HG02610 (cell line): ENCODE results near the gene FAXDC2.

Source experiments
- ATAC-seq: cut with Tn5 transposase; IDR thresholded peaks from one replicate; pipeline ENCODE4 v1.9.1; 2021; ENCODE audit warnings: mild to moderate bottlenecking, moderate library complexity; ENCODE audit not compliant: unreplicated experiment

The FAXDC2 gene

DNA sequence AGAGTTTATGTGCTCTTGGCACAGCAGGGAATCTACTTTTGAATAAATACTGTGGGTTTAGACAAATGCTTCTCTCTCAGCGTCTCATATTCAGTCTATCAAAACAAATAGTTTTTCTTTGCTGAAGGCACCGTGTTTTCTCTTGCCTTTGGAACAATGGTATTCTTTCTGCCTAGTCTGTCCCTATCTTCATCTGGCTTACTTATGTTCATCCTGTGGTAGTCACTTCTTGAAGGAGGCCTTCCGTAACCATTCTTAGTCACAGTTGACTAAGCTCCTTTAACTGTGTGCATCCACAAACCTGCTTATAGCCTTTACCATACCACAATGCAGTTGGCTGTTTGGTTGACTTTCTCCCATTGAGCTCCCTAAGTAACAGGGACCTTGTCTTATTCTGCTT, 49.3 kb downstream of the FAXDC2 start:
- ATAC-seq = peak; percentile 67

DNA sequence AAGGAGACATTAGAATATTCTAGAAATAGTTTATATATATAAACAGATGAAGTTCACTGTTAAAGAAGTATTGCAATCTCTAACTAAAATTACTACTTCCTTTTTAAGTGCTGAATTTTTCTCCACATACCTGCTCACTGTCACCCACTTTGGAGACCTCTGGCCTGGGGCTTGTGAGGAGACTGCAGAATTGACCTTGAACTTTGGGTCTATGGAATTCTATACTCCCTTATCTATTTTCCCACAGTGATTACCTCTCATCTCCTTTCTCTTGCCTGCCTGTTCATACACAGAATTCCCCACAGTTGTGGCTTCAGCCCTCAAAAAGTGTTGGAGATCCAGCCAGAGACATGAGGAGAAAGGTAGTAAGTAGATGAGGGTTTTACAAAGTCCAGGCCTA, 49.8 kb downstream of the FAXDC2 start:
- ATAC-seq = no peak

DNA sequence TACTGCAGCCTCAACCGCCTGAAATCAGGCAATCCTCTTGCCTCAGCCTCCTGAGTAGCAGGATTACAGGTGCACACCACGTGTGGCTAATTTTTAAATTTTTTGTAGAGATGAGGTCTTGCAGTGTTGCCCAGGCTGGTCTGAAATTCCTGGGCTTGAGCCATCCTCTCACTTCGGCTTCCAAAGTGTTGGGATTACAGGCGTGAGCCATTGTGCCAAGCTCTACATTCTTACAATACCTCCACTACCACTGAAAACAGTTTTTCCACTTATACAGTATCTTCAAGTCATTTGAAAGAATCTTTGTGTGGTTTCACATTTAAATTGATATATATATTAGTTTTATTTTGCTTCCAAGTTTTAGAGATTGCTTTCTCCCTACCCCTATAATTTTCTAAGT, 52.6 kb downstream of the FAXDC2 start:
- ATAC-seq = no peak

DNA sequence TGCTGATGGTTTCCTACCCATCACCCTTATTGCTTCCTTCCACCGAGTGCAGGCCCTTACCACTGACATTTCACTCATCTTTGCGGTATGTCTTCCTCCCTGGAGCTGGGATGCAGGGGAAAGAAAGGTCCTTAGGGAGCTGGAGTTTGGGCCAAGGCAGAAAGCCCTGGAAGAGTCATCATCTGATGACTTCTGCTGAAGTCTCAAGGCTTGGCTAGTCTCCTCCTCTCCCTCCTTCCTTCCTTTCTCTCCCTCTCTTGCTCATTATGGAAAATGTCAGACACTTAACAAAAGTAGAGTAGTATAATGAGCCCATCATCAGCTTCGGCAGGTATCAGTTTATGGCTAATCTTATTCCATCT, 55.2 kb downstream of the FAXDC2 start:
- ATAC-seq = no peak

DNA sequence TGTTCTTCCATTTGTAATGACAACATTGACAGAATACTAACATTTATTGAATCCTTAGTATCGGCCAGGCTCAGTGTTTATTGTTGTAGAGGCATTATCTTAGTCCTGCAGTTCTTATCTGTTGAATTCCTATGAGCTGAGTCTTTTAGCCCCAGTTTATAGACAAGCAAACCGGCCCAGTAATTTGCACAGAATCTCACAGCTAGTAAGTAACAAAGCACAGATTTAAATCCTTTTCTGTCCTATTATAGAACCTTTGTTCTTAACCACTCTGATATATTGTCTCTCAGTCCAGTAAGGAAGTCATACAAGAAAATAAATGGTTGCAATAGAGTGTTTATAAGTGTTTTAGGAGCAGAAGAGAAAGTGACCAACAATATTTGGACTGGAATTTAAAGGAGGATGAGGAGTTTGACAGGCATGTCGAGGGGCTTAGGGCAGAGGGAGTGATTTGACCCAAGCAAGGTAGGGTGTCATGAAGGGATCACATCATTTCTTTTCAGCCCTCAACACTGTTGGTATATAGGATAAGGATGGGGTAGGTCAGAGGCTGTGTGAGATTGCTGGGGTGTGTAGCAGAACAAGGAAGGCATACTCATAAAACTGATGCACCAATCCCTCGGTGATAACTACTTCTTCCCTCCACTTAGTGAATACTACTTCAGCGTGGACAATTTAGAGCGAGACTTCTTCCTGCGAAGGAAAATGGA, 55.7 kb downstream of the FAXDC2 start:
- ATAC-seq = no peak

DNA sequence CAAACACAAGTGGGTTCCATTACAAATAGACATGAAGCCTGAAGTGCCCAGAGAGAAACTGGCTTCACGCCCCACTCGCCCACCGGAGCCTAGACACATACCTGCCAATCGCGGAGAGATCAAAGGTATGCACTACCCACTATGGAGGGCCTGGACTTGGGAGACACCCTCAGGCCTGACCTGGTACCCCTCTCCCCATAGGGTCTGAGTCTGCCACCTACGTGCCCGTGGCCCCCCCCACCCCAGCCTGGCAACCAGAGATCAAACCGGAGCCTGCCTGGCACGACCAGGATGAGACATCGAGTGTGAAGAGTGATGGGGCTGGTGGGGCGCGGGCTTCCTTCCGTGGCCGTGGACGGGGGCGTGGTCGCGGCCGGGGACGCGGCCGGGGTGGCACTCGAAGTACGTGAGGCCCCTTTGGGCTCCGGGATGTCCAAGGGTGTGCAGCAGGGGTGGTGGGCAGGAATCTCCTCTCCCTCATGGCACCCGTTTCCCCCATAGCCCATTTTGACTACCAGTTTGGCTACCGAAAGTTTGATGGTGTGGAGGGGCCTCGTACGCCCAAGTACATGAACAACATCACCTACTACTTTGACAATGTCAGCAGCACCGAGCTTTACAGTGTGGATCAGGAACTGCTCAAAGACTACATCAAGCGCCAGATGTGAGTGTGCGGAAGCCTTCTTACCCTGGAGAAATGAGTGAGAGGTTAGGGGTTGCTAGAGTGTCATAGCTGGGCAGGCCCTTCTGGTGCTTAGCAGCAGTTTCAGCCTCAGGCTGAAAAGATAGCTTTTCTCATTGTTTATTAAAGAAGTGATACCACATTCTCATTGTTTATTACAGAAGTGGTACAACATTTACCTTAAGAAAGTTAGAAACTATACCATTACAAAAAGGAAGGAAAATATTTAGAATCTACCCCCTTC, 56.5 kb downstream of the FAXDC2 start:
- ATAC-seq = no peak

DNA sequence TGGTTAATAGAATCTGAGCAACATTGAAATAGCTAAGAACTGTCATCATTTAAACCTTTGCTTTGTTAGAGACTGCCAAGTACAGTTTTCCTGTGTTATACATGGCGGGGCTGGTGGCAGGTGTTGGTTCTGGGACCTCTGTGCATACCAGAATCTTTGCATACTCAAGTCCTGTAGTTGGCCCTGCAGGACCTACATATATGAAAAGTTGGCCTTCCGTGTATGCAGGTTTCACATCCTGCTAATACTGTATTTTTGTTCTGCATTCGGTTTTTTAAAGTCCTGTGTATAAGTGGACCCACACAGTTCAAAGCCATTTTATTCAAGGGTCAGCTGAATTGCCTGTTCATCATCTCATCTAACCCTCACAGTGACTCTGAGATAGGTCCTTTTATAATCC, 58.9 kb downstream of the FAXDC2 start:
- peak; percentile 65 for ATAC-seq

DNA sequence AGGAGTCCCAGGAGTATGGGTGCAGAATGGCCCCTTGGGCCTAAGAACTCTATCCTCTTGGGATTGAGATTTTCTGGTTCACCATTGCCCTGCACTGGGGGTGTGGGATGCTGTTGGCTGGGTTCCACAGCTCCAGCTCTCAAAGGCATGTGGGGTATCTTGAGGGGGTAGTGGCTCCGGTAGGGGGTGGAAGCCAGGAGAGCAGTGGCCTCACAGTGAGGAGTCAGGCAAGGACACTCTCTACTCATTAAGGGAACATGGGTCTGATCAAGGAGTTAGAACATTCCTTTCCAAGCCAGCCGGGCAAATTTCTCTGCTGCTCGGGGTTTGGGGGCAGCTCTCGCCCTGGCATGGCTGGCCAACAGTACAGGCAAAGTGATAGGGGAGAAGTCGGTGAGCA, 62.2 kb downstream of the FAXDC2 start:
- no peak for ATAC-seq

DNA sequence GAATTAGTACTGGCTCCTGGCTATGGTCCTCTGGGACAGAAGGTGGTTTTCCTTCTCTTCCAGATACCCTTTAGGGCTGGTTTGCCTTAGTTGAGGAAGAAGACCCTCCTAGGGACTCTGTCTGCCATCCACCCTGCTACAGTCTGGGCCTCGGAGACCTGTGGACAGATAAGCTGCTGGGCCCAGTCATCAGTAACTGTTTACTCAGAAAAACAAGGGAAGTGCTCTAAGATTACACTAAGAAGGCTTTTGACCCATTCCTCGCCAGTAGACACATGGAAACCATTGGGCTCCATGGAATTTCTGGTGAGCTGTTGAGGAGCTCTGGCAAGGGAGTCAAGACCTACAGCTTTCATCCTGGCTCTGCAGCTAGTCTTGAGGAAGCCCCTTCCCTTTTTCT, 64.0 kb downstream of the FAXDC2 start:
- no peak for ATAC-seq

DNA sequence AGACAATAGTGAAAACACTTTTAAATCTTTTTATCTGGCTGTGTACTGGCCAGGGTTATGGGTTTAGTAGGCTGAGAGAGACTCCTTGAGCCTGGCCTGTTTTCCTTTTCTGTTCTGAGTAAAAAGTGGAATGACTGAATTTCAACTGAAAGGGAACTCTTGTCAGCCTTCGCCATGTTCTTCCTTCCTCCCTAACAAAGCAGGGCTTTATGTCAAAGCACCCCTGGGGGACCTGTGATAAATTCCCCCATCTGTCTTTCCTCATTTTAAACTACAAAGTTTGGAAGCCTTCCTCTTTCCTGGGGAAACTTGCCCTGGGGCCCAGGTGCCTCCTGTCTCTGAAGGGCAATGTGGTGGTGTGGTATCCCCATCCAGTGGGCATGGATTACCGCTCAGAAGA, 65.5 kb downstream of the FAXDC2 start:
- no peak for ATAC-seq

DNA sequence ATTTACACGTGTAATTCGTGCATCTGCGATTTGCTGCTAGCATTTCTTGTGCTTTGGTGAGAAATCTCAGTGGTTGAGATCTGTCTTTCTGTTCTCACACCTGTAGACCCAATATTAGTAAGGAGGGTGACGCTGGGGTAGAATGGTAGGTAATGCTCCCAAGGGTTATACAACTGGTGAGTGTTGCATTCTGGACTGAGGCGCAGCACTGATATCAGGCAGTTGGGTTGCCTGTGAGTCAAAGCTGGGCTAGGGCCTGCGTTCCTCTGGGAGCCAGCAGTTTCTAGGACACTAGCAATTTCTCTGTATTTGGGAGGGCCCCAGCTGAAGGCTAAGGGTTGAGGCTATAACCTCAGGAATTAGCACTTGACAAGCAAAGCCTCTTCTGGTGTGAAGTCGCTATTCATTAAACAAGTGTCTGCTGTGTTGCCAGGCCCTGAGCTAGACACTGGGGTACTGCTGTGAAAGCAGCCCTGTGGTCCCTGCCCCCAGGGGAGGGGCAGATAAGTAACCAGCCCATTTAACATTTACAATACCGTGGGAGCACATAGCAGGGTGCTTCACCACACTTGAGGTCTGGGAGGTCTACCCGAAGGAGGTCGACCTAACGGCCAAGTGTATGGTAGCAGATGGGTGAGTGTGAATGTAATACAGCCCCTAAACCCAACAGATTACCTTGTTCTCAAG, 66.5 kb downstream of the FAXDC2 start:
- ATAC-seq = peak; percentile 79

DNA sequence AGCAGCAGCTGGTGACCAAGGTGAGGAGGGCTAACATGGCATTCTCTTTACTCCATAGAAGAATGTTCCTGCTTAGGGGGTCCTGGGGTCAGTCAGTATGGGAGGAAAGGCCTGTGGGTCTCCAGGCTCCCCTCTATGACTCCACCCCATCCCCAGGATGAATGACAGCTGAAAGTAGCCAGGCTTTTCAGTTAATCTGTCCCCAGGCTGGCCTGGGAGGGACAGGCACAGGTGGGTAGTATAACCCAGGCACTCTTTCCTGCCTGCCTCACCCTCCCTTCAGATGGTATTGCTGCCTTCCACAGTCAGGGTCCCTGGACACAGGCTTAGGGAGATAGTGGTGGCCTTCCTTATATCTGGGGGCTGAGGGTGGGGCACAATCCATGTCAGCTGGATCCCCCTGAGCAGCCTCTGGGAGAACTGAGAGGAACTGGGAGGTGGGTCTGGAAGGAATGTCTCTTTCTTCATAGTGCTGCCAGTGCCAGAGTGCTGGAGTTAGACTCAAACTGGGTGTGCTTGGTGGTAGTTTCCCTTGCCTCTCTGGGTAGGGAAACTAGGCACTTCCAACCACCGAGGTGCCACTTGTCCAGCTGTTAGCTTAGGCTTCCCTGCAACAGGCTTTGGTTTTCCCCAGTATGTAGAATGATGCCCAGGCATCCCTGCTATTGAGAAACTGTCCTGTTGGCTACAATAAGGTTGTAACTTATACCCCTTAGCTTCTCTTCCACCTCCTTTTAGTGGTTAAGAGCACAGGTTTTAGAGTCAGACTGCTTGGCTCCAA, 67.4 kb downstream of the FAXDC2 start:
- peak; percentile 1 for ATAC-seq

DNA sequence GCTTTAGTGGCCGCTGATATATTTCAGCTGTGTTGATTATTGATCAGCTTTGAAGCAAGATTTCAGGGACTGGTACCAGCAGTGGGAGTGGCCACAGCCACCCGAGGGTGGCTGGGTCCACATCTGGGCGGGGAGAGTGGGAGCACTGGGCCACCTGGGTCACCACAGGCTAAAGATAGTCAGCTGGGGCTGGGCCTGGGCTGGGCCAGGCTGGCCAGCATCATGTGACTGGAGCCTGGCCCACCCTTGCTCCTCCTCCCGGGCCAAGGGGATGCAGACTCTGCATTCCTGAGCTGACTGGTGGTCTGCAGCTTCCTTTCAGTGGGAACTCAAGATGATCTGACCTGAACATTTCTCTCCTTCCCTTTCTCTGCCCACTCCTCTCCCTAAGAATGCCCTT, 68.1 kb downstream of the FAXDC2 start:
- no peak for ATAC-seq

DNA sequence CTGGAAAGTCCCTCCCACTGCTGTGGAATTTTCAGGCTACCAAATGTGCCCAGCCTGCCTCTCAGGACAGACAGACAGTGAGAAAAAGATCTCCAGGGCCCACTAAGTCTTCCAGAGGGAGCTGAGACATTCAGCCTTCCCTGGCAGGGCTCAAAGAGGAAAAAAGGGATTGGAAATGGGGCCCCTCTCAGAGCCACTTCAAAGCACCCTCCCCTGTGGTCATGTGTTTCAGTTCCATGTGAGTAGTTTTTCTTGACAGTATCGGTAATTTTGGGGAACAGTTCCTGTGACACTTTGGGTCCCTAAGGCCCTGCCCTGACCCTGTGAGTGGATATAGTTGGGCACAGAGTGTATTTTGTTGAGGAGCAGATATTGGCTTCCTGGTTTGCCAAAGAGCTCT, 70.3 kb downstream of the FAXDC2 start:
- no peak for ATAC-seq

DNA sequence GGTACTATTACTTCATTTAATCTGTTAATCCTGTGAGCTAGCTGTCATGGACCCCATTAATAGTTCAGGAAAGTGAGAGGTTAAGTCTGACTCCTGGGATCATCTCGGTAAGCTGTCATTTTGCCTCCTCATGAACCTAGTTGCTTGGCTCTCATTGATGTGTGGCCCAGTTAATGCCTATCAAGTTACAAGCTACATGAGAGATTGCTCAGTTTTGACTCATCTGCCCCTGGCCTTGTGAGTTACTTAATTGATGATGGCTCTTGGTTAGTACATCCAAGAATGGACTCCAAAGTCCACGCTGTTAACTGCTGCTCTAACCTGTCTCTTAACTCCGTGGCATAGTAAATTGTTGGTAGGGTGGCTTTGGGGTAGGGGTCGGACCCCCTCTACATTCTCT, 71.3 kb downstream of the FAXDC2 start:
- ATAC-seq = no peak

DNA sequence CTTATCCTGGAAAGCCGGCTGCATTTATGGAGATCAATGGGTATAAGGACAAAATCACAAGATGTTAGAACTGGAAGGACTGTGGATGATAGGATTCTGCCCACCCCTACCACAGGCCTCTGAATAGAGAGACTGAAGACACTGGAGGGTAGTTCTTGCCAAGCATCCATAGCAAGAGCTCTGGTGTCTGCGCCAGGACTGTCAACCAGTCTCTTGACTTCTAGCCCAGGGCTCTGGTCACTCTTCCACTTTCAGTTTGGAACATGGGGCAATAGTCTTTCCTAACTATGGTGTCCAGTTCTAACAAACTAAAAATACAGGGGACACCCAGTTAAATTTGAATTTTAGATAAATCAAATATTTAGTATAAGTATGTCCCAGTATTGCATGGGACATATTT, 71.9 kb downstream of the FAXDC2 start:
- no peak for ATAC-seq

DNA sequence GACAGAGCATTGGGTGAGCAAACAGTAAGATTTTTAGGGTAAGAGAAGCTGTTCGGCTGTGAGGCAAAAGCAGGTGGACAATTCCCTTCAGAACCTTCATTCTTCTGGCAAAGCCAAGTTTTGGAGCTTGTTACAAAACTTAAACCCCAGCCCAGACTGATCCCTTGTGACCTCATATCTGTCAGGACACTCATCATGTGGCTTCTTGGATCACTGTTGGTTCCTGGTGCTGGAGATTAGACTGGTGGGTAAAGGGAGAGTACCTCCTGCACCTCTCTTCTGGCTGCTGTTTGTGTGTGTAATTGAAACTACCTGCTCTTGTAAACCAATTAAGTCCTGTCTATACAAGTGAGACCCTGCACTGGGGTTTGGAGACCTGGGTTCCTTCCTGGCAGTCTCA, 74.2 kb downstream of the FAXDC2 start:
- no peak for ATAC-seq

DNA sequence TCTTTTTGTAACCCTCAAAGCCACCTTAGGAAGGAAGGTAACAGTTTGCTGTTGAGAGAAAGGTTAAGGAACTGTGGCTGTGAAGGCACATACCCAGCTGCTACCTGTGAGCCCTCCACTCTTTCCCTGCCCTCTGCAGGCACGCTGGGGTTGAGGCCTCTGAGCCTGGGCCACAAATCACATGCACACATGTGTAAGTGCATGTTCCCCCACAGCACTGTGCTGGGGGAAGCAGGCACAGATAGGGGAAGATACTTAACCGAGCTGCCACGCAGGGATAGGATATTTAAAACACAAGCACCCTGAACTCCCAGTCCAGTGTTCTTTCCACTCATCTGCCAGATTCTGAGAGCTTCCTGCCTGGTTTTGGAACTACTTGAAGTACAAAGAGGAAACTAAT, 77.1 kb downstream of the FAXDC2 start:
- no peak for ATAC-seq

DNA sequence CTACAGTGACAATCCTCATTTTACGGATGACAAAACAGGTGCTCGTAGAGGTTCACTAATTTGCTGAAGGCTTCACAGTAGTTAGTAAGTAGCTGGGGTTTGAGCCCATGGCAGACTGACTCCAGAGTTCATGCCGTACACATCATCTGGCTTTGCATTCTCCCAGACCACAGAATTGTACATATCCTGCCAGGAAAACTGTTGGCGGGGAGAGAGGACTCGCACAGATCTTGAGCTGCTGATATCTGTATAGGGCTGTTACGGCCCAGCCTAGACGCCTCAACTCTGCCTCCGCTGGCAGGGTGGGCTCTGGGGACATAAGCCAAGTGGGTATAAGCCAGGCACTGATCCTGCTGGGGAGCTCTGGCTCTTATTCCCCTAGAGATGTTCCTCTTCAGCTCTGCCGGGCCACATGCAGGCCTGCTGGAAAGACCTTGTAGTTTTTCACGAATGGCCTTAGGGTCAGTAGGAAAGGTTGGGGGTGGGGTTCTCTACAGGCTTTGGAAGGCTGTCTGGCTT, 79.0 kb downstream of the FAXDC2 start:
- ATAC-seq = no peak

DNA sequence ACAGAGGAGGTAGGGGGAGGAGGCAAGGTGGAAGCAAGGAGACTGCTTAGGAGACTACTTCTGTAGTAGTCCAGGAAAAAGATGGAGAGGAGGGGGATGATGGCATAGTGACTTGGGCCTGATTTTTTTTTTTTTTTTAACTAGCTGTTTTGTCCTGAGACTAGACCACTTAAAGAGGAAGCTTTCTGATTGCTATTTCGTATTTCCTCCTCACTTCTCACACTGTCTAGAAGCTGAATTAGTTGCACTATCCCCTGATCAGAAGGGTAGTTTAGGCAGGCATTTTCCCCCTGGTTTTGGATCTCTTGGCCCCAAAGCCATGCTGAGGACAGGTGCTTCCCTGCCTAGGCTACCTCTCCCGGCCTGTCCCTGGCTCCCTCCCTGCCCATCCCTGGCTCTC, 80.3 kb downstream of the FAXDC2 start:
- ATAC-seq = no peak
